Sigmoid colon (tissue), 4 donors: Measurements from ENCODE around the gene CDH1.

Experiments used
- POLR2A ChIP-seq, 2 donors: fragments of 450-650 bp; IDR thresholded peaks; one replicate each; pipeline ENCODE4 v1.6.1; 2016; ENCODE audit warnings: antibody characterized with exemption in 2 of 2, mild to moderate bottlenecking in 2 of 2, moderate library complexity in 2 of 2
- POLR2AphosphoS5 ChIP-seq, 4 donors: sonication (generic); formaldehyde crosslinking; IDR thresholded peaks; one replicate each; pipeline ENCODE4 v1.6.1; 2017; ENCODE audit warnings: antibody characterized with exemption in 4 of 4

GRCh38 chr16:68833251-68833650 is 96.2 kb downstream of the CDH1 start:
- TF ChIP-seq POLR2A (IDR thresholded peaks at IDR 0.05) = no peak
- no peak for TF ChIP-seq POLR2AphosphoS5 (IDR thresholded peaks at IDR 0.05)
